HG03135 (cell line): Measurements from ENCODE around the gene MYO5B.

Experiments
- ATAC-seq: cut with Tn5 transposase; IDR thresholded peaks from one replicate; pipeline ENCODE4 v1.9.1; 2021; ENCODE audit warnings: mild to moderate bottlenecking, moderate library complexity; ENCODE audit not compliant: unreplicated experiment

MYO5B gene

DNA sequence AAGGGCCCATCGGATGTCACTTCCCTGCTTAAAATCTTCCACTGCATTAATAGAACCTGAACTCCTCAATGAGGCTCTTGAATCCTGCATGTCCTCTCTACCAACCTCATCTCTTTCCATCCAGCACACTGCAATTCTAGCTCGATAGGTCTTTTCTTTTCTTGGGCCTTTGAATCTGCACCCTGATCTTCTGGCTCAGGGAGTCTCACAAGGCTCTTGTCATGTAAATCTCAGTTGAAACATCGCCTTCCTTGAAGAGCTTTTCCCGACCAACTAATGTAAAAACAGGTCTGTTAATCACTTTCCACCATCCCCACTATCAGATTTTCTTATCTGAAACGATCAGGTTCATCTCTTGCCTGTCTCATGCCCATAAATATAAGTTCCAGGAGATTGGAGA, 120.5 kb downstream of the MYO5B start:
- no peak for ATAC-seq

DNA sequence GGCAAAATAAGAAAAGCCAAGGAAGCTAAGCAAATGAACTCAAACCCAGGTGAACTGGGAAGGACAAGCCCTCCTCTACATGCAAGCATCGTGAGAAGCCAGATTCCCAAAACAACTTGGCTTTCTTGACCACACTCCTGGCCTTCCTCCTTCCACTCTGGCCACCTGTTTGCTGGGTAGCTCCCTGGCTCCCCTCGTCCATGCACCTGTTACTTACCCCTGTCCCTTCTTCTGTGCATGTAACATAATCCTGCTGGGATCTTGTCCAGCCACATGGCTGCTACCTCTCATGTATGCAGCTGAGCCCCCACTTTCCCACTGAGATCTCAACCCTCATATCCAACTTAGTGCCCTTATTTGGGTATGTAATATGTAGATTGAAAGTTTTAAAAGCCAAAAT, 121.6 kb downstream of the MYO5B start:
- ATAC-seq: no peak

DNA sequence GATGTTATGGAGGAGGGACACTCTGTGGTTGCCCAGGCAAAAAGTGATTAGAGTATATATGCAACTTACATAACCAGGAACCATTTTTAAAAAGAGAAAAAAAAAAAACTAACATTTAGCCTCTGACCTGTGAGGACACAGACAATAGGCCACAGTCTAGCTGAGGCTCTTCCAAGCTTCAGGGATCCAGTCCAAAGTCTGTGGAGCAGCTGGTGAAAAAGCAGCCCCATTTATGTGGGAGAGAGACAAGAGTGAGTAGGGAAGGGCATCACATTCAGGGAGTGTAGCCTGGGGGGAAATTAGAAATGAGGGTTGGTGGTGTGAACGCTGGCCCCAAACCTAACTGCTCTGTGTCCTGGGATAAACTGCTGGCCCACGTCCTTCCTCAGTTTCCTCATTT, 122.8 kb downstream of the MYO5B start:
- ATAC-seq: no peak

DNA sequence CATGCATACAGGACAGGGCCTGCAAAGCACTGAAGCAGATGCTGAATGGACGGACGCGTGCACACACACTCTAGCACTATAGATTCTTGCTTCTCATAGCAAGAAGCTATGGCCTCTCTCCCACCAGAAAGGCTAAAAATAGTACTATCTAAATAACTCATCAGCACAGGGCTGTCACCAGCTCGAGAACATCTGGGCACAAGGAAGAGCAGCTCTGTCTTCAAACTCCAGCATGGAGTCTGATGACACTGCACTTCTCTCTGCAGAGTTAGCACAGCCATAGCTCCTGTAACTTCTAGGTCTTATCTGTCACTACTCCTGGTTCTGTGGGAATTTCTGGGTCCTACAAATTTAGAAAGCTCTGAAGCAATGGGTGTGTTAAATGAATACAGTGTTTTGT, 123.5 kb downstream of the MYO5B start:
- no peak for ATAC-seq

DNA sequence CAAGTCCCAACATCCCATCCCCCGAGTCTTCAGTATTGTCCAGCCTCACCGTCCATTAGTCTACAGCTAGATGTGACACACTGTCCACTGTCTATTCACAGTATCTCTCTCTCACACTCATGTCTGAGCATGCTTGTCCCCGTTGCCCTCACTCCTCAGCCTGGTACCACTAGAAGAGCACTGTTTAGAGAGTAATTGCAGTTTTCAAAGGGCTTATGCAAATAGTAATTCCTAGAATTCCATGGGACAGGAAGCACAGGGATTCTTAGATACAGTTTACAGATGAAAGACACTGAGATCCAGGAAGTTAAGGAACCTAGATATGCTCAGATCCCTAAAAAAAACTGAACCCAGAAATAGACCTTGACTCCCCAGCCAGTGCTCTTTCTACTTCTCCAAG, 125.5 kb downstream of the MYO5B start:
- ATAC-seq: no peak

DNA sequence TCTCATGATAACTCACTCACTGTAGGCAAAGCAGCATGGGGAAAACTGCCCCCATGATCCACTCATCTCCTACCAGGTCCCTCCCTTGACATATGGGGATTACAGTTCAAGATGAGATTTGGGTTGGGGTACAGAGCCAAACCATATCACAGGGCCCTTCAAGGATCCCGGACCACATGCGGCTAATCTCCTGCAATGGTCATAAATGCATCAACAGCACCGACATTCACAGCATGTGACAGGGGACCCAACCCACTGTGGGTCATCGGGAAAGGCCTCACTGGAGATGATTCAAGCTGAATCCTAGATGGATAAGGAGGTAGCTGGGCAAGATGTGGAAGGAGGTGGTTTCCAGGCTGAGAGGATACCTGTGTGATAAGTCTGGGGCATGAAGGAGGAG, 129.4 kb downstream of the MYO5B start:
- no peak for ATAC-seq

DNA sequence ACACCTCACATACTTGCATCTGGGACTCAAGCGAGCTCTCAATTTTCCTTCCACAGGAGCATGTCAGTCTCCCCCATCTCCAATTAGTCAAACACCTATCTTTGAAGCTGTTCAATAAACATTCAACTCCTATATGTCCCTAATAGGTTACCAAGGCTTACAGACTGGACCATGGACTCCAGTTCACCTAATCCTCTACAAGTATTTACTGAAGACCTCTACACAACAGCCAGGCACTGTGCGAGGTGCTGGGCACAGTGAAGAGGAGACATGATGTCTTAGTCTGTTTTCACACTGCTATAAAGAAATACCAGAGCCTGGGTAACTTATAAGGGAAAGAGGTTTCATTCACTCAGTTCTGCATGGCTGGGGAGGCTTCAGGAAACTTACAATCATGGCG, 129.9 kb downstream of the MYO5B start:
- no peak for ATAC-seq

DNA sequence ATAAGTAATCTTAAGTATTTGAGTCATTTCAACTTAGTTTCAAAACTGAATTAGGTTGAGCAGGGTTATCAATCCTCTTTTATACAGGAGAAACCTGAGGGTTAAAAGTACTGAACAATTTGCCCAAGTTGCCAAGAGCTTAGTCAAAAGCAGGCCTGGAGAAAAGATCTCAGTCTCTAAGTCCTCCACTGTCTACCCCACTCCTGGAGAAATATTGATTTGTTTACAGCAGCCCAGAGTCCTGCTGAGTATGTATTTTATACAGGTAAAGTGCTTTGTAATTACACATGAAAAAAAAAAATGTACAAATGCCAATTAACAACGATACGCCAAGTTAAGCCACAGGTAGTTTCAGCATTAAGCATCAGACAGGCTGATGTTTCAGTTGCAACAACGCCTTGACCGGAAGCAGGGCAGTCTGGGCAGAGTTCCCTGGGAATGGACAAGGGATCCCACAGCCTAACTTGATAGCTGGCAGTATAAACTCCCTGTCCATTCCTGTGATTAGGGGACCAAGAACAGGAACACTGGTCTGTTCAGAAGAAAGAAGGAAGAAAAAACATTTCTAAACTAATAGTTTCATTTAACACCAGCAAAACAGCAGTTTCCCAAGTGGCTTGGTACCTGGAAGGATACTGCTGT, 132.9 kb downstream of the MYO5B start:
- no peak for ATAC-seq

DNA sequence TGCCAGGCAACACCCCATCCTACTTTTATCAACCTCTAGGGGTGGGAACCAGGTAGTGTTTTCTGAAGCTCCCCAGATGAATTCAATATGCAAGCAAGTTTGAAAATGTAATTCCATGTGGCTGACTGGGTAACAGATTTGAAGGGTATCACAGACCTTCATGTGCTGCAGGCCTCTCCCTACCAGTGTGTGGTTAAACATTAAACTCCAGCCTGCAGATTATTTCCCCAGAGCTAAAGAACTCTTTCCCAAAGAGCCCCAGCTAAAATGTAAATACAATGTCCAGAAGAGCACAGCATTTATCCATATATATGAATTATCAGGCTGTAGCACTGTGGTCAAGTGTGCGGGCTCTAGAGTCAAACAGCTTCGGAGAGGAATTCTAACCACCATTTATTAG, 134.1 kb downstream of the MYO5B start:
- no peak for ATAC-seq

DNA sequence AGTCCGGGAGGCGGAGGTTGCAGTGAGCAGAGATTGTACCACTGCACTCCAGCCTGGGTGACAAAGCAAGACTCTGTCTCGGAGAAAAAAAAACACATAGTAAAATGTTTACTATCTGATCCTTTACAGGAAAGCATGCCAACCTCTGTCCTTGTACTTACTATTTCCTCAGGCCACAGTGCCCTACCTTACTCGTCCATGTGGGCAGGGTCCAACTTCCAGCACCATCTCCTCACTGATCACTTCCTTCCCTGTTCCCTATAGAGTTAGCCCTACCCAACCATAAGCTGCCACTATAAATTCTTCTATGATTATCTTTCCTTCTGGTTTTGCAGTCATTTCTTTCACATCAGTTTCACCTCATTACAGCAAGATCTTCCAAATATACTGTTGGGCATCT, 136.2 kb downstream of the MYO5B start:
- no peak for ATAC-seq

DNA sequence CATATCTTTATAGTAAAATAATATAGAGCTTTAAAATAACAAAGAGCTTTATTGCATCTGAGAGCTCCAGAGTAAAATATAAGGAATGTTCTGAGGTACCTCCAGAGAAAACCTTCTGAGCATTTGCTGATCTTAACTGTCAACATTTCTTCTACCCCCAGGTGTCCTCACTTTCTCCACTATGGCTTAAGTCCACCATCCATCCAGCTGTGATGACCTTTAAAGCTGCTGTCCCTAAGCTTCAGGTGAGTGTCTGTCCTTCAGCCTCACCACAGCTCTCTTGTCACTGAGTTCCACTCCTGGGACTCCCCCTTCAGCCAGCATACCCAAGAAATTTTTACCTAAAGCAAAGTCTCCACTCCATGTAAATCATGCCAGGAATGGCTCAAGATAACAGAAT, 137.9 kb downstream of the MYO5B start:
- ATAC-seq: no peak

DNA sequence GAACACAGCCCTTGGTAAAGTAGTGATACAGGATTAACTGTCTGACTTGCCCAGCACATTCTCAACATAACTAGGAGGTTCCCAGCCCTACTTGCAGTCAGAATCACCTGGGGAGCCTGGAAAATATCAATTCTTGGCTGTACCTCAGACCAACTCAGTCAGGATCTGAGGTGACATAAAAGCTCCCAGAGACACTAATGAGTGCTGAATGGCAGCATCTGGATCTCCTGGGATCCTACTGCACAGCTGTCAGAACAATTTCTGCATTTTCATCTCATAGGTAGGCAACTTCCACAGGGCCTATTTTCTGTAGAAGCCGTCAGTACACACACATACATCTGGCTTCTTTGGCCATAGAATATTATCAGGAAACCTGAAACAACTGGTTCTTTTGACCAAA, 138.8 kb downstream of the MYO5B start:
- ATAC-seq: no peak

DNA sequence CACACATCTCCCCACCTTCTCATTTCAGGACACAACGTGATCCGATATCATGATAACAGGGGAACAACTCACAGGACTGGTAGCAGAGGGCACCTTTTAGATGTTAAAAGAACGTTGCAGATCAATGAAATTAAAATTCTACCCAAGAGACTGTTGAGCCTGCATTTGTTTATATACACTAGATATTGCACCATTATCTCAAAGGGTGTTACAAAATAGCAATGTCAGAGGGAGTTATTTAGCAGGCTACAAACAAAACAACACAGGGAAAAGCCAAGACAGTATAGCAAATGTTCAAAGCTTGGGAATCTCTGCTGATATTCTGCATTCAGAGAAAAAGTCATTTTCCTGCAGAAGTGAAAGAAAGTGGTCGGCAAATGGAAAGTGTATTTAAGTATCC, 139.5 kb downstream of the MYO5B start:
- no peak for ATAC-seq

DNA sequence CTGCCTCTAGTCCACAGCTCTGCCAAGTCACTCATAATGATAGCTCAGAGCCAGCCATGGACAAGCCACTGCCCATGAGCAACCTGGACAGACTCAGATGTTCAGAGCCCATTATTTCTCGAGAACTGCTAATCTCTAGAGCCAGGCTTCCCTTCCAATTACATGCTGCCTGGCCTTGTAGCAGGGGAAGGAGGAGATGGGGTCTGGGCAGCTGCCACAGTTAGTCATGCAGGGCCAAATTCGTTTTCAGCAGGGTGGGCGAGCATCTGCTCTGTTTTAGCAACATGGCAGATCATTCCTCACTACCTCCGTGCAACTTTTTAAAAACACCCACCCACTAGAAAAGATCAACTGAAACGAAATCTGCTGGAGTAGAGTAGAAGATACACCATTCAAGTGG, 141.8 kb downstream of the MYO5B start:
- no peak for ATAC-seq

DNA sequence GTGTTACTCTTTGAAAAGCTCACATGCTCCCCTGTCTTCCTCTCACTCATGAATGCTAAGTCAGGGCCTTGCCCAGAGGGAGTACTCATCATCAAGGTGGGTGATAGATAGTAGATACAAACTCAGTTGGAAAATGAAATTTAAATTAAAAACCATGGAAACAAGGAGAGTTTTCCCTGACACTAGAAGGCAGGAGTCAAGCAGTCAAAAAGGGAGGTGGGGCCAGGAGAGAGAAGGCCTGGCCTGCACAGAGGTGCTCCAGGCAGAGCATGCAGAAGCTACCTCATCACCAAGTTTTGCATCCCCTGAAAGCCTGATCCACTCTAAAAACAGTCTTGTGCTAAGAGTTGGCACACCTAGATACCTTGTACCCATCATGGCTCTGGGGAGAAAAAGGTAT, 143.7 kb downstream of the MYO5B start:
- no peak for ATAC-seq

DNA sequence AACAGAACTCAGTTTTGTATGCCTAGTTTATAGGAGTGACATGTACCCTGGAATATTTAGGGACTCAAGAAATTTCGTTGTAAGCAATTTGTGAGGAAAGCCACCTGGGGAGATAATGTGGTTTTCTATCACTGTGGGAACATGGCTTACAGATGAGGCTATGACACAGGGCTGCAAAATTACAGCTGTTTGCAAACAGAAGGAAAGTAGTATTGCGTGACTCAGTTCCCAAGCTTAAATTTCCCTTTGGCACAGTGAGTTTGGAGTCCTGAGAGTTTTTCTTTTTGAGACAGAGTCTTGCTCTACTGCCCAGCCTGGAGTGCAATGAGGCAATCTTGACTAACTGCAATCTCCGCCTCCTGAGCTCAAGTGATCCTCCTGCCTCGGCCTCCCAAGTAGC, 149.8 kb downstream of the MYO5B start:
- ATAC-seq: no peak

DNA sequence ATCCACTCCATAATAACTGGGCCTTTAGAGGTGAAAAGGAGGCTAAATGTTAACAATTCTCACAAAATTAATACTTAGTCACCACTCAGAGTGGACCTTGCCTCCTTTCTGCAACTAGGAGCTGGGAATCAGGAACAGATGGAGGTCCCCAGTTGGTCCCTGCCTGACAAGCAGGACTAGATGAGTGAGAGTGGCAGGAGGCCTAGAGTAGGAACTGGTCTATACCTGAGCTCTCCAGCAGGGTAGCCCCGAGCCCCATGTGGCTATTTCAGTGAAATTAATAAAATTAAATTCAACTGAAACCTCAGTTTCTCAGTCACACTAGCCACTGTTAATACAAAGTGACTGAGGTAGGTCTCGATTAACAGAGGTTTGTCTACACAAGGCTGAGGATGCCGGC, 150.5 kb downstream of the MYO5B start:
- no peak for ATAC-seq

DNA sequence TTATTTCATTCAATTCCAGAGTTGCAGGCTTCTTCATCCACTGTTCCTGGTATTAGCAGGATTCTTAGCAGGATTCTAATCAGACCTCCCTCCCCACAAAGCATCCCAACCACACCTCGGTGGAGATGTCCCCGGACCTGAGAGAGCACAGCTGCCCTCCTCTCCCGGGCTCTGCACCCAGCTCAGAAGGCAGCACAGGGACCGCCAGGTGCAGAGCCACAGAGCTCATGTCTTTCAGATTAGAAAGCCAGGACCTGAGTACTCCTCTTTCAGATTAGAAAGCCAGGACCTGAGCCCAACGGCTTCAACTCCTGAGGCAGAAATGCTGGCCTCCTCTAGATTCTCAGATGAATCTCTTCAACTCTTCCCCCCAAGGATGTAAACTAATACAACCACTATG, 152.3 kb downstream of the MYO5B start:
- ATAC-seq: no peak

DNA sequence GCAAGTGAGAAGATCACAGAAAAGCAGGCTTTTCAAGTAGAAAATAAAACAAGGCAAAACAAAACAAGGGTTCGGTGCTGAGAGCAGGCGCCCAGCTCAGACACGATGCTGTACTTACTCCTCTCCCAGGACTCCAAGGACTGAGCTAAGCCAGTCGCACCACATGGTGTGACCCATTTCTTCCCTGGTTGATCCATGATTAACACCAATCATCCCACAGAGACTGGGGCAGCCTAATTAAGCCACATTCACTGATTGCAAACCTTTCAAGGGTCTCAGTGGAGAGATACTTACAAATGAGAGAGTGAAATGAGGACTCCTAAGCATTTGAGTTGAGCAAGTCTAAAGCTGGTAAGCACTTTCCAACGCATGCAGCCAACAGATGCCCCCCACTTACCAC, 155.2 kb downstream of the MYO5B start:
- ATAC-seq: no peak

DNA sequence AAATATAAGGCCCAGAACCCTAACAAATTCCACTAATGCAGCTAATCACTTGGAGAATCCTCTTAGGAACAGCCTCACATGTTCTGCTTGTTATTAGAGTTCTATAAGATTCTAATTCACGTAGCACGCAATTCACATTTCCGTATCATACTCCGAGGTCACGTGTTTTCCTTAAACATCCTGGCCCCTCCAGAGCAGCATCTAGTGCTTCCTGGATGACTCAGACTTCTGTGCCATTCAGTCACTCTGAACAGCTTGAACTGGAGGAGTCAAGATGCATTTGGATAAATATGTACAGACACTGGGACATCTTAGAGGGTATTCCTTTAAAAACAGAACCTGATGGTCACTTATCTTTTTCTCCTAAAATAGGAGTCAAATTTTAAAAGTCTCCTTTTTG, 156.5 kb downstream of the MYO5B start:
- ATAC-seq: no peak

DNA sequence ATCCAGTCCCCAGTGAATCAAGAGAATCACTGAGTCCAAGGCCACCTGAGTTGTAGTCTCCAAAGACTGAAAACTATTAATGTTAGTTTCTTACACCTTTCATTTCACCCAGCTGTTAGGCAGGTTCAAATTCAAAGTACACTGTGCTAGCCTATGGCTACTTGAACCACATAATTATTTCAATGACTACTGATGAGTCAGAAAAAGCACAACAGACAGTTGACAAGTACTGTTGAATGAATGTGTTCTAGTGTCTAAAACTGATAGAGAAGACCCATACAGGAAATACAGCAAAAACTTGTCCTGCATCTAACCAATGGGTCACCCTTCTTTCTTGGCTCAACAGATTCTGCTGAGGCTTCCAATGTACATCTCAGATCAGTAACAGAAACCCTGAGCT, 160.9 kb downstream of the MYO5B start:
- no peak for ATAC-seq

DNA sequence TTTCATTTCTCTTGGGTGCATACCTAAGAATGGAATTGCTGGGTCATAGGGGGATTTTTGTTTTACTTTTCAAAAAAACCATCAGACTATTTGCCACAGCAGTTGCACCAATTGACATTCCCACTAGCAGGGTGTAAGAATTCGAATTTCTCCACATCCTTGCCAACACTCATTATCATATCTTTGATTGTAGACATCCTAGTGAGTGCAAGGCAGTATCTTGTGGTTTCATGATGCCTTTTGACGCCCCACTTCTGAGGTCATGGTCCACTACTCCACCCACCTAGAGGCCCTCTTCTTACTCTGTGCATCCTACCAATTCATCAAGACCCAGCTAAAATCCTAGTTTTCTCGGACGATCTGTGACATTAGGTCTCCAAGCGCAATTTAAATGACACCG, 161.9 kb downstream of the MYO5B start:
- ATAC-seq: no peak

DNA sequence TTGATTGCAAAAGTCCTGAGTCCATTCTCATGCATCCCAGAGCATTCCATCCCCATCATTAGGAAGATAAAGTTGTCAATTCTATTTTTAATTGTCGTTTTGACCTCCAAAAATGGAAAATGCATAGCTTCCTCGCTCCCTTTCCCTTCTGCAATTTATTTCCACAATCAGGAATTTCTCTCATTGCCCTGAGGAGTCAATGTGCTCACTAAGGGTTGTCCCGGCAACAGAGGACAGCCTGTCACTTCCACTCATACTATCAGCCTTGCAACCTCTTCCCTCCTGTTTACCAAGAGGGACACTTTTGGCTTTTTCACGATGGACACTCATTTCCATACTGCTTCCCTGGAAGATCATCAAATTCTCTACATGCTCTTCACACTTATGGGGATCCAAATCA, 164.8 kb downstream of the MYO5B start:
- ATAC-seq: no peak

DNA sequence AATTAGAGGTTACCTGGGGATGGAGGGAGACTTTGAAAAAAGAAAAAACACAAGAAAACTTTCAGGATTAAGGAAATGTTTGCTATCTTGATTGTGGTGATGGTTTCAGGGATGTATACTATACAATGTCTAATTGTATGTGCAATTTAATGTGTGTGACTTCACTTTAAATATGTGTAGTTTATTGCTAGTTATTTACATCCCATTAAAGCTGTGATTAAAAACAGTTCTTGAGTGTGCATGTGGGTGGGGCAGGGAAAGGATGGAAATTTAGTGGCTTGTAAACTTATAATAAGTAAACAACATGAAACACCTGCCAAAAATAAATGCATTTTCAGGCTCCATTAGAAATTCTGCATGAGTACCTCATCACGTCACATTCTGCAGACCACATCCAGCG, 167.0 kb downstream of the MYO5B start:
- ATAC-seq: no peak
